Suprapubic skin (tissue), 4 donors: ENCODE data around the gene TWIST2. TPM values are rescaled to one million over a fixed set of nuclear protein-coding genes. Genes with fewer than 3 reads are reported as not detected.
A peak's percentile ranks its signal among the peaks of the same experiment; 100 is the strongest.

Experiments used
- DNase-seq, 2 donors: peaks; one replicate each; pipeline ENCODE4 v3.0.0-alpha.2; 2019; ENCODE audit warnings: low spot score in 2 of 2
- H3K27ac ChIP-seq: fragments of 200-600 bp; sonication (generic); one replicate; pipeline ENCODE4 v1.5.1; 2019
- H3K27me3 ChIP-seq: fragments of 200-600 bp; sonication (generic); one replicate; pipeline ENCODE4 v1.5.1; 2019
- H3K36me3 ChIP-seq: fragments of 200-600 bp; sonication (generic); one replicate; pipeline ENCODE4 v1.5.1; 2019
- H3K4me1 ChIP-seq: fragments of 200-600 bp; sonication (generic); one replicate; pipeline ENCODE4 v1.5.1; 2019
- H3K4me3 ChIP-seq: fragments of 200-600 bp; sonication (generic); one replicate; pipeline ENCODE4 v1.5.1; 2019; ENCODE audit warnings: mild to moderate bottlenecking
- H3K9me3 ChIP-seq: fragments of 200-600 bp; sonication (generic); one replicate; pipeline ENCODE4 v1.5.1; 2019
- EP300 ChIP-seq: sonication (generic); formaldehyde crosslinking; IDR thresholded peaks from one replicate; pipeline ENCODE4 v1.6.1; 2017; ENCODE audit warnings: antibody characterized with exemption
- POLR2A ChIP-seq, 2 donors: fragments of 450-650 bp; IDR thresholded peaks; one replicate each; pipeline ENCODE4 v1.6.1; 2017; ENCODE audit warnings: antibody characterized with exemption in 2 of 2, mild to moderate bottlenecking in 2 of 2, moderate library complexity in 2 of 2
- POLR2AphosphoS5 ChIP-seq, 3 donors: sonication (generic); formaldehyde crosslinking; IDR thresholded peaks; one replicate each; pipeline ENCODE4 v1.6.1; 2017; ENCODE audit warnings: antibody characterized with exemption in 3 of 3
- WGBS: methylation state at CpG from one replicate; pipeline ENCODE4 v1.1.5; 2018; 5-methylcytosine and 5-hydroxymethylcytosine counted together
- total RNA-seq, 4 donors: library from RNA; depleted of rRNA; stranded (reverse); fragments of >200 nt; gene quantifications; one replicate each; pipeline ENCODE4 v1.1.0, GENCODE V29; 2016
- TF ChIP-seq, protein P1 (sequence below), 2 donors: fragments of 200-600 bp in 1 of 2; fragments of 450-650 bp in 1 of 2; sonication (generic) in 1 of 2; IDR thresholded peaks; one replicate each; pipeline ENCODE4 v1.5.1; 2016 to 2019; ENCODE audit warnings: antibody characterized with exemption in 2 of 2, mild to moderate bottlenecking in 1 of 2, moderate library complexity in 1 of 2

Gene TWIST2
- total RNA-seq, 4 donors from 2014 or later, result 14.7 to 72.7 (median 30.4) TPM

- Histone ChIP-seq H3K4me3 (no peak overlapping the region), H3K27me3 (no peaks in the 10 kb centered on the region), H3K4me1 (peaks cover 14% of the 10 kb centered on the region), H3K36me3 (no peaks in the 10 kb centered on the region), H3K27ac (peak overlapping the region; percentile 42), H3K9me3 (no peaks in the 10 kb centered on the region)
- no peak for TF ChIP-seq POLR2A (IDR thresholded peaks at IDR 0.05)
- peak in 2 of 3 donors; percentile 31 to 69 for TF ChIP-seq POLR2AphosphoS5 (IDR thresholded peaks at IDR 0.05)
- DNase-seq, result peak; percentile 95 to 96
- WGBS, result 36% methylated on average over 21 of the region's 21 CpGs
These were observed 90.6 kb downstream of the TWIST2 start for GRCh38 chr2:238938401-238939055.

DNA sequence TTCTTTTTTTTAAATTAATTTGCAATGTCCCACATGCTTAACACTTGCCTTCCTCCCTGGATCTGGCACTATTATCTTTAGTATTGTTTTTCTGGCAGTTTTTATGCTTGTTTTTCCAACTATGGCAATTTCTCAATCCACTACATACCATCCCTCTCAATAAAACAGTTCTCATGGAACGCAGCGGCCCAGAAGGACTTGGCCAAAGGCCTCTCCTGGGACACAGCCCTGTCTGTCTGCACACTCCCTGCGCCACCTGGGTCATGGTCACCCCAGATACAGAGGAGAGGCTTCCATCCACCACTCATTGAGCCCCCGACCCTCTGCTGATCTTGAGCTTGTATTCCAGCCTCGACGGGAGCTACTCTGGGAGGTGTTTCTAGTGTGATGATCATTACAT lies 91.2 kb downstream of the TWIST2 start:
- no peaks in the 10 kb centered on the region for H3K27me3 ChIP-seq
- no peaks in the 10 kb centered on the region for H3K36me3 ChIP-seq
- TF ChIP-seq POLR2AphosphoS5 (IDR thresholded peaks at IDR 0.05), result no peak
- TF ChIP-seq, protein P1, sequence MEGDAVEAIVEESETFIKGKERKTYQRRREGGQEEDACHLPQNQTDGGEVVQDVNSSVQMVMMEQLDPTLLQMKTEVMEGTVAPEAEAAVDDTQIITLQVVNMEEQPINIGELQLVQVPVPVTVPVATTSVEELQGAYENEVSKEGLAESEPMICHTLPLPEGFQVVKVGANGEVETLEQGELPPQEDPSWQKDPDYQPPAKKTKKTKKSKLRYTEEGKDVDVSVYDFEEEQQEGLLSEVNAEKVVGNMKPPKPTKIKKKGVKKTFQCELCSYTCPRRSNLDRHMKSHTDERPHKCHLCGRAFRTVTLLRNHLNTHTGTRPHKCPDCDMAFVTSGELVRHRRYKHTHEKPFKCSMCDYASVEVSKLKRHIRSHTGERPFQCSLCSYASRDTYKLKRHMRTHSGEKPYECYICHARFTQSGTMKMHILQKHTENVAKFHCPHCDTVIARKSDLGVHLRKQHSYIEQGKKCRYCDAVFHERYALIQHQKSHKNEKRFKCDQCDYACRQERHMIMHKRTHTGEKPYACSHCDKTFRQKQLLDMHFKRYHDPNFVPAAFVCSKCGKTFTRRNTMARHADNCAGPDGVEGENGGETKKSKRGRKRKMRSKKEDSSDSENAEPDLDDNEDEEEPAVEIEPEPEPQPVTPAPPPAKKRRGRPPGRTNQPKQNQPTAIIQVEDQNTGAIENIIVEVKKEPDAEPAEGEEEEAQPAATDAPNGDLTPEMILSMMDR (IDR thresholded peaks at IDR 0.05), result no peak
- TF ChIP-seq POLR2A (IDR thresholded peaks at IDR 0.05), result no peak
- no peak for TF ChIP-seq EP300
- DNase-seq, result peak; percentile 84 to 91
- 53% methylated on average over 6 of the region's 6 CpGs for WGBS
- H3K4me3 ChIP-seq, result no peak overlapping the region
- H3K4me1 ChIP-seq, result peaks cover 14% of the 10 kb centered on the region
- peak overlapping the region; percentile 18 for H3K27ac ChIP-seq
- H3K9me3 ChIP-seq, result no peaks in the 10 kb centered on the region

- no peaks in the 10 kb centered on the region for H3K9me3 ChIP-seq
- no peaks in the 10 kb centered on the region for H3K36me3 ChIP-seq
- H3K4me1 ChIP-seq, result peaks cover 14% of the 10 kb centered on the region
- no peaks in the 10 kb centered on the region for H3K27me3 ChIP-seq
- 95% methylated on average over 8 of the region's 8 CpGs for WGBS
- H3K27ac ChIP-seq, result peak overlapping the region; percentile 18
- TF ChIP-seq, protein P1 (IDR thresholded peaks at IDR 0.05), result no peak
- TF ChIP-seq EP300, result no peak
- no peak for TF ChIP-seq POLR2A (IDR thresholded peaks at IDR 0.05)
- TF ChIP-seq POLR2AphosphoS5 (IDR thresholded peaks at IDR 0.05), result no peak
- no peak overlapping the region for H3K4me3 ChIP-seq
- DNase-seq, result peak; percentile 44 to 56
These were observed 91.9 kb downstream of the TWIST2 start for GRCh38 chr2:238939521-238940403.

DNA sequence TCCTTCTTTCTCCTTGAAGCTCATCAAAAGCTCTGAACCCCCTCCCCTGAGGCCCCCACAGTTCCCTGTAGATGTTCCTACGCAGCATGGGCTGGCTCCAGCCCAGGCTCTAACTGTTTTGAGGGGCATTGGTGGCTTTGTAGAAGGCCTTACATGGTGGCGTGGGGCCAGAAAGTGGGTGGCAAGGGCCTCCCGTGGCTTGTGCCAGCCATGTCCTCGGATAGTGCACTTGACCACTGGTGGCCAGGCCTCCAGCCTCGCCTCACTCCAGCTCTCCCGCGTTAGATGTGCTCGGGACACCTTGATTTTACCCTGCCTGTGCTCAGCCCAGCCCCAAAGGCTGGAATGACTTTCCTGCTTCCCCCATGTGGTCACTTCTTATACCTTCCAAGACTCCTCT lies 92.9 kb downstream of the TWIST2 start:
- Histone ChIP-seq H3K9me3 (no peaks in the 10 kb centered on the region), H3K27ac (no peak overlapping the region), H3K27me3 (no peaks in the 10 kb centered on the region), H3K36me3 (no peaks in the 10 kb centered on the region), H3K4me3 (no peak overlapping the region), H3K4me1 (peaks cover 14% of the 10 kb centered on the region)
- peak in 1 of 2 donors; percentile 51 for DNase-seq
- WGBS, result 90% methylated on average over 8 of the region's 8 CpGs
- TF ChIP-seq POLR2A (IDR thresholded peaks at IDR 0.05), result no peak
- TF ChIP-seq EP300, result no peak
- TF ChIP-seq, protein P1 (IDR thresholded peaks at IDR 0.05), result no peak
- no peak for TF ChIP-seq POLR2AphosphoS5 (IDR thresholded peaks at IDR 0.05)

- no peak overlapping the region for H3K4me3 ChIP-seq
- WGBS, result 81% methylated on average over 7 of the region's 7 CpGs
These were observed 93.4 kb downstream of the TWIST2 start for GRCh38 chr2:238941262-238941792.

More at GRCh38 chr2:238941262-238941792, 93.4 kb downstream of the TWIST2 start:
- TF ChIP-seq POLR2A (IDR thresholded peaks at IDR 0.05), result no peak
- no peak for TF ChIP-seq EP300
- TF ChIP-seq, protein P1 (IDR thresholded peaks at IDR 0.05), result no peak
- no peak for TF ChIP-seq POLR2AphosphoS5 (IDR thresholded peaks at IDR 0.05)
- Histone ChIP-seq H3K4me1 (peaks cover 14% of the 10 kb centered on the region), H3K36me3 (no peaks in the 10 kb centered on the region), H3K27ac (no peak overlapping the region), H3K27me3 (no peaks in the 10 kb centered on the region), H3K9me3 (no peaks in the 10 kb centered on the region)
- DNase-seq, result peak; percentile 43 to 48
